Panc1 (cell line): Measurements from ENCODE around the gene SLC38A1. TPM values are rescaled to one million over a fixed set of nuclear protein-coding genes. Genes with fewer than 3 reads are reported as not detected.

Source experiments
- ATAC-seq: fragments of 200-7000 bp; cut with Tn5 transposase; 2 replicates; pipeline ENCODE4 v1.9.1; 2020; ENCODE audit warnings: mild to moderate bottlenecking, moderate library complexity
- BruUV-seq: library from RNA; stranded (reverse); fragments of 400-500 nt; replicated peaks from 2 replicates; lab custom pipeline; 2021; lab: Mats Ljungman, UMichigan
- CTCF ChIA-PET: fragments of 300-600 bp; sonication (Branson Sonifier 250); formaldehyde crosslinking; loops from one replicate; lab custom pipeline; 2022; ENCODE audit warnings: antibody characterized with exemption; lab: Charles Lee
- POLR2A ChIA-PET: fragments of 300-600 bp; sonication (Branson Sonifier 250); formaldehyde crosslinking; loops from one replicate; lab custom pipeline; 2022; ENCODE audit warnings: antibody characterized with exemption; lab: Charles Lee
- DNase-seq: peaks from one replicate; pipeline ENCODE4 v3.0.0-alpha.2; 2010; ENCODE audit warnings: low read depth, low spot score
- H3K27ac ChIP-seq: 2 replicates; pipeline ENCODE4 v1.5.1; 2011; ENCODE audit warnings: mild to moderate bottlenecking, low read length, inconsistent platforms
- H3K27me3 ChIP-seq: fragments of 200-500 bp; sonication (Bioruptor generic); 2 replicates; pipeline ENCODE4 v1.6.0; 2014; ENCODE audit warnings: low read length, inconsistent platforms; ENCODE audit not compliant: control insufficient read depth, insufficient read depth
- H3K36me3 ChIP-seq: fragments of 200-500 bp; sonication (Bioruptor generic); 2 replicates; pipeline ENCODE4 v1.5.1; 2014; ENCODE audit warnings: inconsistent platforms, mild to moderate bottlenecking, low read length, moderate library complexity; ENCODE audit not compliant: control insufficient read depth, insufficient read depth
- H3K4me1 ChIP-seq: 2 replicates; pipeline ENCODE4 v1.5.1; 2011; ENCODE audit warnings: inconsistent platforms, mild to moderate bottlenecking, low read length, moderate library complexity; ENCODE audit not compliant: control insufficient read depth, insufficient read depth
- H3K4me3 ChIP-seq, 2 experiments: 2 replicates each; pipeline ENCODE4 v1.5.1; 2011 to 2012; ENCODE audit warnings: low read depth in 2 of 2, low read length in 2 of 2, mild to moderate bottlenecking in 2 of 2, inconsistent platforms in 1 of 2, moderate library complexity in 1 of 2
- H3K9me3 ChIP-seq: fragments of 200-500 bp; sonication (Bioruptor generic); 2 replicates; pipeline ENCODE4 v1.5.1; 2014; ENCODE audit warnings: low read depth, mild to moderate bottlenecking, inconsistent platforms, low read length, moderate library complexity; ENCODE audit not compliant: control insufficient read depth, insufficient read depth
- CTCF ChIP-seq: fragments of 450-650 bp; IDR thresholded peaks from 2 replicates; pipeline ENCODE4 v1.5.1; 2017; ENCODE audit warnings: mild to moderate bottlenecking
- POLR2AphosphoS5 ChIP-seq: IDR thresholded peaks from 2 replicates; pipeline ENCODE4 v1.6.1; 2012; ENCODE audit warnings: mild to moderate bottlenecking, low read depth, low read length, moderate library complexity
- REST ChIP-seq, 2 experiments: IDR thresholded peaks; 2 replicates each; pipeline ENCODE4 v1.6.1; 2011 to 2012; ENCODE audit warnings: low read depth in 2 of 2, control low read depth in 1 of 2, low read length in 1 of 2, mild to moderate bottlenecking in 1 of 2, moderate library complexity in 1 of 2; ENCODE audit not compliant: insufficient read depth in 1 of 2
- SIN3A ChIP-seq: IDR thresholded peaks from 2 replicates; pipeline ENCODE4 v1.6.1; 2012; ENCODE audit warnings: low read depth, mild to moderate bottlenecking, low read length, moderate library complexity, borderline replicate concordance; ENCODE audit not compliant: insufficient read depth
- TCF7L2 ChIP-seq: IDR thresholded peaks from 2 replicates; pipeline ENCODE4 v1.6.1; 2011; ENCODE audit warnings: mild to moderate bottlenecking, low read depth, low read length, inconsistent platforms
- in situ Hi-C: cut with HindIII; loops from 2 replicates; pipeline ENCODE4 v1.10.0; 2016; ENCODE audit warnings: low sequenced_read_pairs, low pct_unique_long_range_greater_than_20kb
- intact Hi-C: fragments of 100-400 bp; cut with micrococcal nuclease; formaldehyde crosslinking; loops from one replicate; pipeline ENCODE4 v1.10.0; 2022; ENCODE audit not compliant: unreplicated experiment
- total RNA-seq: library from RNA; stranded (reverse); gene quantifications from one replicate; pipeline ENCODE4 v1.2.1, GENCODE V29; 2021; ENCODE audit not compliant: unreplicated experiment

SLC38A1 gene
- total RNA-seq, 1 experiment from 2014 or later: 127 TPM

GRCh38 chr12:46160101-46160980, 108.5 kb downstream of the SLC38A1 start:
- H3K27me3 ChIP-seq: peaks cover 3% of the 10 kb centered on the region; the same call in 1 of the 2 replicates
- DNase-seq (no peak), ATAC-seq (no peak)
- no peak overlapping the region for H3K4me3 ChIP-seq
- ChIA-PET POLR2A (no interaction called here), CTCF (interaction anchor here (0.8 kb wide), 1 partner anchor 824 kb away, joined by 6 read pairs; no protein-coding TSS in a partner anchor)
- peaks cover 5% of the 10 kb centered on the region; the same call in 1 of the 2 replicates for H3K9me3 ChIP-seq
- in situ Hi-C loops (no loop called here), intact Hi-C loops (no loop called here)
- TF ChIP-seq TCF7L2 (no peak), CTCF (no peak), POLR2AphosphoS5 (no peak), SIN3A (no peak), REST (IDR thresholded peaks at IDR 0.05; ENCODE audit: insufficient read depth in 1 of 2, low read depth in 2 of 2, low read length in 1 of 2) (no peak)
- no peaks in the 10 kb centered on the region for H3K36me3 ChIP-seq
- no peak overlapping the region for H3K27ac ChIP-seq
- BruUV-seq: no TSS peak
- H3K4me1 ChIP-seq: no peaks in the 10 kb centered on the region

- BruUV-seq: no TSS peak
- H3K9me3 ChIP-seq: peaks cover 5% of the 10 kb centered on the region; the same call in 1 of the 2 replicates
- ATAC-seq (no peak), DNase-seq (no peak)
- ChIA-PET CTCF (interaction anchor here (0.7 to 0.8 kb wide), 2 partner anchors 183 to 825 kb away, joined by 4 to 6 read pairs; no protein-coding TSS in a partner anchor), POLR2A (no interaction called here)
- no peak overlapping the region for H3K27ac ChIP-seq
- no peak overlapping the region for H3K4me3 ChIP-seq
- no peaks in the 10 kb centered on the region for H3K4me1 ChIP-seq
- no peak for TF ChIP-seq POLR2AphosphoS5
- no peak for TF ChIP-seq TCF7L2
- no peak for TF ChIP-seq REST (IDR thresholded peaks at IDR 0.05; ENCODE audit: insufficient read depth in 1 of 2, low read depth in 2 of 2, low read length in 1 of 2)
- in situ Hi-C loops (no loop called here), intact Hi-C loops (no loop called here)
- H3K36me3 ChIP-seq: no peaks in the 10 kb centered on the region
- no peaks in the 10 kb centered on the region for H3K27me3 ChIP-seq
Observed at GRCh38 chr12:46159309-46159901, 109.4 kb downstream of the SLC38A1 start.
